Loucy (cell line): ENCODE data around the gene C18orf54.

Source experiments
- CTCF ChIP-seq: fragments of 200-600 bp; sonication (generic); conservative IDR thresholded peaks from 2 replicates; pipeline ENCODE4 v1.5.1; 2014; ENCODE audit warnings: mild to moderate bottlenecking, antibody characterized with exemption, low read length
- EZH2phosphoT487 ChIP-seq: fragments of 200-600 bp; IDR thresholded peaks from 2 replicates; pipeline ENCODE4 v1.6.1; 2018; ENCODE audit warnings: antibody characterized with exemption, mild to moderate bottlenecking, moderate library complexity, borderline replicate concordance

- TF ChIP-seq CTCF = no peak
- TF ChIP-seq EZH2phosphoT487 = no peak
Measured at GRCh38 chr18:54316071-54316820, 41.5 kb upstream of the C18orf54 start.
